Measurements from ENCODE around the gene SARDH. TPM values are rescaled to one million over a fixed set of nuclear protein-coding genes. Genes with fewer than 3 reads are reported as not detected.

Gene SARDH
- total RNA-seq: 4.9 and 8.1 TPM in 2 replicates

GRCh38 chr9:133737774-133738639 is at the start of gene SARDH:
TSS of gene SARDH (minus strand) at chr9:133738352. CDS start at chr9:133734173, 4,179 bp downstream.

GRCh38 chr9:133635533-133636531 is 102.3 kb downstream of the SARDH start, which contains the start of gene DBH:
TSS of gene DBH (plus strand) at chr9:133636363. CDS start at chr9:133636372, 9 bp downstream.

Other genes with a start within 250 kb of the SARDH start
- gene MYMK, start 213.4 kb downstream of the SARDH start, total RNA-seq: 2.3 TPM in 1 of 2 replicates, not detected in the other
- gene ADAMTSL2, start 203.6 kb downstream of the SARDH start, total RNA-seq: 0.09 and 2.8 TPM in 2 replicates
- 3.5 TPM in 1 of 2 replicates, not detected in the other for gene FAM163B, start 129.0 kb downstream of the SARDH start, total RNA-seq
- not detected in 2 replicates for gene DBH, start 102.0 kb downstream of the SARDH start, total RNA-seq